Measurements from ENCODE around the gene CLK1. TPM values are rescaled to one million over a fixed set of nuclear protein-coding genes. Genes with fewer than 3 reads are reported as not detected.
A peak's percentile ranks its signal among the peaks of the same experiment; 100 is the strongest.

The CLK1 gene
- total and polyA plus RNA-seq, 2 of the 8 experiments (the other 6 are each of a cell fraction or from before 2014, with no cell fraction given): 22.3 to 35.2 TPM

GRCh38 chr2:200820573-200821234, 43.8 kb downstream of the CLK1 start (continued):
- TF ChIP-seq CHD7 (IDR thresholded peaks at IDR 0.05; ENCODE audit: insufficient replicate concordance, low read length): no peak
- peak; percentile 39; the same call in 1 of the 2 replicates for TF ChIP-seq POLR2AphosphoS5 (IDR thresholded peaks at IDR 0.05; ENCODE audit: low read depth, low read length)
- no peak for TF ChIP-seq TEAD4 (IDR thresholded peaks at IDR 0.05; ENCODE audit: low read depth, low read length)
- no peak for TF ChIP-seq YY1 (IDR thresholded peaks at IDR 0.05; ENCODE audit: low read depth, low read length)
- TF ChIP-seq POLR2A (IDR thresholded peaks at IDR 0.05; ENCODE audit: control extremely low read depth in 1 of 2, low read depth in 2 of 2, low read length in 2 of 2): 0 out of 3 replicates have a peak, but pooled peaks of 1 of the 2 experiments have one; percentile 22
- TF ChIP-seq CBX8 (IDR thresholded peaks at IDR 0.05; ENCODE audit: borderline replicate concordance, low read depth, low read length): no peak
- TF ChIP-seq E2F6 (IDR thresholded peaks at IDR 0.05): no peak
- TF ChIP-seq NANOG (IDR thresholded peaks at IDR 0.05; ENCODE audit: insufficient read depth, low read depth, low read length, poor library complexity, severe bottlenecking): no peak
- no peak for TF ChIP-seq PHF8 (conservative IDR thresholded peaks at IDR 0.05; ENCODE audit: low read depth, low read length)
- TF ChIP-seq SP2 (IDR thresholded peaks at IDR 0.05; ENCODE audit: low read length): no peak
- no peak for TF ChIP-seq SIRT6 (IDR thresholded peaks at IDR 0.05; ENCODE audit: low read length)

All from H1 (cell line).